ENCODE measurements around the gene TJP3. TPM values are rescaled to one million over a fixed set of nuclear protein-coding genes. Genes with fewer than 3 reads are reported as not detected.

Gene TJP3
- total RNA-seq, 2 donors from 2014 or later, result 1.1 TPM; not detected in 1

DNA sequence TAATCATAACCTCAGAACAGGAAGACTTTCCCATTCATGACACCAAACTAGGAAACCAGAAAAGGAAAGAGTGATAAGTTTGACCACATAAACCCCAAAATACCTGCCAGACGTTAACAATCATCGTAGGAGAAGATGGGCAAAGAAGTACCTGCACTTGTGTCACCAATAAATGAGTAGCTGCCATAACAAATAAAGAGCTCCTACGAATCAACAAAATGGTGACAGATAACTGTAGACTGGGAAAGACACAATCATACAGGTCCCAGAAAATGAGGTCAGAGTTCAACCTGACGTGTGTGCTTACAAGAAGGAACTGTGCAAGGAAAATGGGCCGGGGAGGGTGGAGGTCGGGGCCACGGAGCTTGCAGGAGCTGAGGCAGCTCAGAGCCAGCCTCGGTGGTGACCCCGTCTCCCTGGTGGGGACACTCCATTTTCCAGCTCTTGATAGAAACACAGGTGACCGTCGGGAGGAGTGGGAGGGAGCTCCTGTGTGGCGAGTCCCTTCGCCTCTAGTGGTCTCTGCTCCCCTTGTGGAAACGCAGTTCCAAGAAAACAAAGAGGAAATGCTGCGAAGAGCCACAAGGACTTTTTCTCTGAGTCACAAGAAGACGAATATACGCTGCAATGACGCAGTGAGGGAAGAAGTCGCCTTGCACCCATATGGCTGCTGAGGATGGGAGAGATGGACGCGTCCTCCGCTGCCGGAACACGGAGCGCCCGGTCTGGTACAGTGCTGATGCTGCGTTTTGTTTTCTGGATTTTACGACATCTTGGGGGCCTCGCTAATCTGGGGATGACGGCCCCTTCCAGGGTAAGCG is 17.4 kb upstream of the TJP3 start:
- H3K27me3 ChIP-seq, result no peaks in the 10 kb centered on the region
- H3K4me1 ChIP-seq, result peaks cover 0 to 38% of the 10 kb centered on the region in 2 donors
- peaks cover 11% of the 10 kb centered on the region for H3K36me3 ChIP-seq
- H3K4me3 ChIP-seq, result no peak overlapping the region
- H3K9me3 ChIP-seq, result no peaks in the 10 kb centered on the region
- no peak overlapping the region for H3K27ac ChIP-seq
- DNase-seq (ENCODE audit: low spot score), result no peak
- TF ChIP-seq, protein P1, sequence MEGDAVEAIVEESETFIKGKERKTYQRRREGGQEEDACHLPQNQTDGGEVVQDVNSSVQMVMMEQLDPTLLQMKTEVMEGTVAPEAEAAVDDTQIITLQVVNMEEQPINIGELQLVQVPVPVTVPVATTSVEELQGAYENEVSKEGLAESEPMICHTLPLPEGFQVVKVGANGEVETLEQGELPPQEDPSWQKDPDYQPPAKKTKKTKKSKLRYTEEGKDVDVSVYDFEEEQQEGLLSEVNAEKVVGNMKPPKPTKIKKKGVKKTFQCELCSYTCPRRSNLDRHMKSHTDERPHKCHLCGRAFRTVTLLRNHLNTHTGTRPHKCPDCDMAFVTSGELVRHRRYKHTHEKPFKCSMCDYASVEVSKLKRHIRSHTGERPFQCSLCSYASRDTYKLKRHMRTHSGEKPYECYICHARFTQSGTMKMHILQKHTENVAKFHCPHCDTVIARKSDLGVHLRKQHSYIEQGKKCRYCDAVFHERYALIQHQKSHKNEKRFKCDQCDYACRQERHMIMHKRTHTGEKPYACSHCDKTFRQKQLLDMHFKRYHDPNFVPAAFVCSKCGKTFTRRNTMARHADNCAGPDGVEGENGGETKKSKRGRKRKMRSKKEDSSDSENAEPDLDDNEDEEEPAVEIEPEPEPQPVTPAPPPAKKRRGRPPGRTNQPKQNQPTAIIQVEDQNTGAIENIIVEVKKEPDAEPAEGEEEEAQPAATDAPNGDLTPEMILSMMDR (IDR thresholded peaks at IDR 0.05), result no peak

DNA sequence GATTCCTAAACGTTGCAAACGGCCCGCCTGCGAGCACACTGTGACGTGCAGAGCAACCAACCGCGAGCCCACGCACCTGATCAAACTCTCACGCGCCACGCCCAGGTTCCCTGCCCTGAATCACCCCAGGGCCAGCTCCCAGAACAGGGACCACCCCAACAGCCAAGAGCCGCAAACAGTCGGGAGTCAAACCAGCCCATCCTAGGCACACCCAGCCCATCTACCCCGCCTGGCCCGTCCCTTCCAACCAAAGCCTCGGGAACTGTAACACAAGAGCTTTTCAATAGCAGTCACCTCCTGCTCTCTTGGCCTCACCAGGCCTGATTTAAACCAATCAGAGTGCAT is 16.8 kb upstream of the TJP3 start:
- Histone ChIP-seq H3K36me3 (peaks cover 11% of the 10 kb centered on the region), H3K4me1 (peaks cover 0 to 38% of the 10 kb centered on the region in 2 donors), H3K27me3 (no peaks in the 10 kb centered on the region), H3K27ac (no peak overlapping the region), H3K9me3 (no peaks in the 10 kb centered on the region), H3K4me3 (no peak overlapping the region)
- TF ChIP-seq, protein P1 (IDR thresholded peaks at IDR 0.05), result no peak
- no peak for DNase-seq (ENCODE audit: low spot score)

DNA sequence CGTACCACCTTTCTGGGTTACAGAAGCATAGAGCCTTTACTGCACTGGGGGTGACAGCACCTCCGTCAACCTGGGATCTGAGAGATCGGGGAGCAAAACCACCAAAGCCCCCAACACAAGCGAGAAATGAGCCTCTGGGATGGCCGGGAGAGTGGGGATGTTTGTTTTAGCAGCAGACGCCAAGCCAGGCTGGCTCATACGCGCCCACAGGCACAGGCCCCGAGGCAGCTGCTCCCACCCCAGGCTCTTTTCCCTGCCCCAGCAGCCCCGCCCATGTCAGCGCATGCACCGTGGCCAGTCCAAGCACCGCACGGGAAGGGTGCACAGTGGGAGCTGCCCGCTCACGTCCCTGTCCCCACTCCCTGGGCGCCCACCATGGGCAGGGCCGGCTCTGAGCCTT is 16.5 kb upstream of the TJP3 start:
- peaks cover 0 to 38% of the 10 kb centered on the region in 2 donors for H3K4me1 ChIP-seq
- no peak overlapping the region for H3K27ac ChIP-seq
- peaks cover 11% of the 10 kb centered on the region for H3K36me3 ChIP-seq
- no peak overlapping the region for H3K4me3 ChIP-seq
- TF ChIP-seq, protein P1 (IDR thresholded peaks at IDR 0.05), result no peak
- DNase-seq (ENCODE audit: low spot score), result no peak
- no peaks in the 10 kb centered on the region for H3K27me3 ChIP-seq
- H3K9me3 ChIP-seq, result no peaks in the 10 kb centered on the region

DNA sequence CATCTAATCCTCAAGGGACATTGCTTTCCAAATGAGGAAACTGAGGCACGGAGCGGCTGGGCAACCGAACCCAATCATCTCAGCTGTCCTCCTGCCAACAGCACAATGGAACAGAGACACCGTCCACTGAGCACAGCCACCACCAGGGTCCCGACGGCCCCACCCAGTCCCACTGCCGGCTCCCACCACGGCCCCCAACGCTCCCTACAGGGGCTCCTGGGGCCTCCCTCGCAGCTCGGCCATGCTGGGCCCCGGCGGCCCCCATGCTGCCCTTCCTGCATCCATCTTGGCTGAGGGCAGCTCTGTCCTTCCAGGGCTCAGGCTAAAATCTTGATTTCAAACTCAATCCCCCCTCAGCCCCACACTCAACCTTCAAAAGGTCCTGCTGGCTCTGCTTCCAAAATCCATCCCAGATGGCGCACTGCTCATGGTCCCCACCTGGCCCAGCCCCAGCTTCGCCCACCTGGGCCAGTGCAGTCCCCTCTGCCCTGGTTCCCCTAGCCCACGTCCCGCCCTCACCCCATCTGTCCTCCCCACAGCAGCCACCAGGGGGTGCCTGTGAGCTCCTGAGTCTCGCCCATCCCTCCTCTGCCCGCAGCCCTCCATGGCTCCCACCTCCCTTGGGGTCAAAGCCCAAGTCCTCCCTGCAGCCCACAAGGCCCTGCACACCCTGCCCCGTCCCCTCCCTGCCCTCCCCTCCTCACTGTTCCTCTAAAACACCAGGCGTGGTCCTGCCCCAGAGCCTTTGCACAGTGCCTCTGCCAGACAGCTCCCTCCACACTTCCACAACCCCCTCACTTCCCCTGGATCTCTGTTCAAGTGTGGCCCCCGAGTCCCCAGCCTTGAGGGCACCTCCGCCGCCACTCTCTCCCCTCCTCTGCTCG is 15.8 kb upstream of the TJP3 start:
- no peaks in the 10 kb centered on the region for H3K9me3 ChIP-seq
- peak overlapping the region in 1 of 2 donors; percentile 62 for H3K27ac ChIP-seq
- H3K4me3 ChIP-seq, result no peak overlapping the region
- no peaks in the 10 kb centered on the region for H3K27me3 ChIP-seq
- peaks cover 0 to 36% of the 10 kb centered on the region in 2 donors for H3K4me1 ChIP-seq
- TF ChIP-seq, protein P1 (IDR thresholded peaks at IDR 0.05), result peak; percentile 20 to 59
- H3K36me3 ChIP-seq, result peaks cover 11% of the 10 kb centered on the region
- no peak for DNase-seq (ENCODE audit: low spot score)

DNA sequence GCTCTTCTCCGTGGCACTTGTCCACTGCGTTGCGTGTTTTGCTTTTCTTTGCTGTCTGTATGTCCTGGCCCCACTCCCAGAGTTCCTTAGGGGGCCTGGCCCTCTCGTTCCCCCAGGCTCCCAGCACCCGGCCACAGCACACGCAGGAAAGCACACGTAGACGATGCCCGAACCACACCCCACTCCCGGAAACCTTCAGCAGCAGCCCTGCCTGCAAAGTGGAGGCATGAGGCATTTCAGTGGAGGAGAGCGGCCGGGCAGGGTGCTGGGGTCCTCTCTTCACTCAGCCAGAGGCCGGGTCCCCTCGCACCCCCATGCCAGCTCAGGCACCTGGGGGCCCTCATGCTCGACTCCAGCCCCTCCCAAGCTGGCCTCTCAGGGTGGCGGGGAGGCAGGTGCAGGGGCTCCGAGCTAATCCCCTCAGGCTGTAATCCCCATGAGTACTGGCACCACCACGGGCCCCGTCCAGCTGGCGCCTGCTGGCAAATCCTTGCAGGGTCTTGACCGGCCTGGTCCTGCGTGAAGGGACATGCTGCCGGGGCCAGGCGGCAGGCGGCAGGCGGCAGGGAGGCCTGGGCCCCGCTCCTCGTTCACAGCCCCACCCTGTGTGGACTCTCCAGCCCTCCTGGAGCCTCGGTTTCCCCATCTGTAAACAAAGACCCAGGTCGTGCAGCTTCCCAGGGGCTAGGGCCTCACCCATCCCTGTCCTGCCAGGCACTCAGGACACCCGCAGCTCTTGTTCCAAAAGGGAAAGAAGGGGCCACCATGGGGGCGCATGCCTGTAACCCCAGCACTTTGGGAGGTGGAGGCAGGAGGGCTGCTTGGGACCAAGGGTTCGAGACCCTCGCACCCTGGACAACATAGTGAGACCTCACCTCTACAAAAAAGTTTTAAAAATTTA is 14.9 kb upstream of the TJP3 start:
- Histone ChIP-seq H3K9me3 (no peaks in the 10 kb centered on the region), H3K27ac (peak overlapping the region in 1 of 2 donors; percentile 62), H3K36me3 (peaks cover 11% of the 10 kb centered on the region), H3K27me3 (no peaks in the 10 kb centered on the region), H3K4me1 (peaks cover 0 to 36% of the 10 kb centered on the region in 2 donors), H3K4me3 (no peak overlapping the region)
- TF ChIP-seq, protein P1 (IDR thresholded peaks at IDR 0.05), result no peak
- no peak for DNase-seq (ENCODE audit: low spot score)

Measured in right atrium auricular region (tissue), 2 donors.